Measurements from ENCODE around the gene TRIML1. TPM values are rescaled to one million over a fixed set of nuclear protein-coding genes. Genes with fewer than 3 reads are reported as not detected.

TRIML1 gene
- polyA plus RNA-seq, 1 donor from 2014 or later: not detected

DNA sequence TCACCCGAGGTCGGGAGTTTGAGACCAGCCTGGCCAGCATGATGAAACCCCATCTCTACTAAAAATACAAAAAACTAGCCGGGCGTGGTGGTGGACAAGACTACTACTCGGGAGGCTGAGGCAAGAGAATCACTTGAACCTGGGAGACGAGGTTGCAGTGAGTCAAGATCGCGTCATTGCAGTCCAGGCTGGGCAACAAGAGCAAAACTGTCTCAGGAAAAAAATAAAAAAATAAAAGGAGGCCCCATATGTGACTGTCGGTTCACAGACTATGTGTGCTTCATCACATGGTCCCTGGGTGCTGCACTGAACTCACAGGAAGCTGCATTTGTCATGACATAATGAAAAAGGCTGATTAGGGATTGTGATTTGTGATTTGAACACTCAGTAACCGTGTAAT is 6.4 kb downstream of the TRIML1 start:
- no peak overlapping the region for H3K4me3 ChIP-seq (ENCODE audit: low read length)
- H3K27me3 ChIP-seq (ENCODE audit: insufficient read depth, low read depth, low read length): no peaks in the 10 kb centered on the region
- no peaks in the 10 kb centered on the region for H3F3A ChIP-seq (ENCODE audit: insufficient read depth, low read length, poor library complexity, severe bottlenecking)
- H4K20me1 ChIP-seq (ENCODE audit: insufficient read depth): no peaks in the 10 kb centered on the region
- no peak overlapping the region for H2AFZ ChIP-seq (ENCODE audit: low read depth, low read length)
- H3K27ac ChIP-seq (ENCODE audit: low read length): no peak overlapping the region
- no peaks in the 10 kb centered on the region for H3K79me2 ChIP-seq (replicated peaks; ENCODE audit: insufficient read depth, low read length)
- H3K36me3 ChIP-seq (ENCODE audit: insufficient read depth, low read length): no peaks in the 10 kb centered on the region
- H3K9me3 ChIP-seq (ENCODE audit: low read length): no peaks in the 10 kb centered on the region
- TF ChIP-seq POLR2AphosphoS5 (IDR thresholded peaks at IDR 0.05) (no peak), SMC3 (conservative IDR thresholded peaks at IDR 0.05; ENCODE audit: poor library complexity) (no peak), EZH2 (IDR thresholded peaks at IDR 0.05; ENCODE audit: borderline replicate concordance, insufficient read depth, low read length, poor library complexity, severe bottlenecking) (no peak), RAD21 (conservative IDR thresholded peaks at IDR 0.05) (no peak), MXI1 (conservative IDR thresholded peaks at IDR 0.05; ENCODE audit: poor library complexity, severe bottlenecking) (no peak), TAF1 (IDR thresholded peaks at IDR 0.05; ENCODE audit: low read depth) (no peak), EP300 (conservative IDR thresholded peaks at IDR 0.05; ENCODE audit: poor library complexity, severe bottlenecking) (no peak)
- TF ChIP-seq, protein P1, sequence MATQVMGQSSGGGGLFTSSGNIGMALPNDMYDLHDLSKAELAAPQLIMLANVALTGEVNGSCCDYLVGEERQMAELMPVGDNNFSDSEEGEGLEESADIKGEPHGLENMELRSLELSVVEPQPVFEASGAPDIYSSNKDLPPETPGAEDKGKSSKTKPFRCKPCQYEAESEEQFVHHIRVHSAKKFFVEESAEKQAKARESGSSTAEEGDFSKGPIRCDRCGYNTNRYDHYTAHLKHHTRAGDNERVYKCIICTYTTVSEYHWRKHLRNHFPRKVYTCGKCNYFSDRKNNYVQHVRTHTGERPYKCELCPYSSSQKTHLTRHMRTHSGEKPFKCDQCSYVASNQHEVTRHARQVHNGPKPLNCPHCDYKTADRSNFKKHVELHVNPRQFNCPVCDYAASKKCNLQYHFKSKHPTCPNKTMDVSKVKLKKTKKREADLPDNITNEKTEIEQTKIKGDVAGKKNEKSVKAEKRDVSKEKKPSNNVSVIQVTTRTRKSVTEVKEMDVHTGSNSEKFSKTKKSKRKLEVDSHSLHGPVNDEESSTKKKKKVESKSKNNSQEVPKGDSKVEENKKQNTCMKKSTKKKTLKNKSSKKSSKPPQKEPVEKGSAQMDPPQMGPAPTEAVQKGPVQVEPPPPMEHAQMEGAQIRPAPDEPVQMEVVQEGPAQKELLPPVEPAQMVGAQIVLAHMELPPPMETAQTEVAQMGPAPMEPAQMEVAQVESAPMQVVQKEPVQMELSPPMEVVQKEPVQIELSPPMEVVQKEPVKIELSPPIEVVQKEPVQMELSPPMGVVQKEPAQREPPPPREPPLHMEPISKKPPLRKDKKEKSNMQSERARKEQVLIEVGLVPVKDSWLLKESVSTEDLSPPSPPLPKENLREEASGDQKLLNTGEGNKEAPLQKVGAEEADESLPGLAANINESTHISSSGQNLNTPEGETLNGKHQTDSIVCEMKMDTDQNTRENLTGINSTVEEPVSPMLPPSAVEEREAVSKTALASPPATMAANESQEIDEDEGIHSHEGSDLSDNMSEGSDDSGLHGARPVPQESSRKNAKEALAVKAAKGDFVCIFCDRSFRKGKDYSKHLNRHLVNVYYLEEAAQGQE (IDR thresholded peaks at IDR 0.05; ENCODE audit: borderline replicate concordance): no peak
- H3K4me2 ChIP-seq (ENCODE audit: low read length): no peak overlapping the region
- H3K9me2 ChIP-seq (ENCODE audit: insufficient read depth, low read length): no peaks in the 10 kb centered on the region
- H3K9ac ChIP-seq (ENCODE audit: low read length): no peak overlapping the region

DNA sequence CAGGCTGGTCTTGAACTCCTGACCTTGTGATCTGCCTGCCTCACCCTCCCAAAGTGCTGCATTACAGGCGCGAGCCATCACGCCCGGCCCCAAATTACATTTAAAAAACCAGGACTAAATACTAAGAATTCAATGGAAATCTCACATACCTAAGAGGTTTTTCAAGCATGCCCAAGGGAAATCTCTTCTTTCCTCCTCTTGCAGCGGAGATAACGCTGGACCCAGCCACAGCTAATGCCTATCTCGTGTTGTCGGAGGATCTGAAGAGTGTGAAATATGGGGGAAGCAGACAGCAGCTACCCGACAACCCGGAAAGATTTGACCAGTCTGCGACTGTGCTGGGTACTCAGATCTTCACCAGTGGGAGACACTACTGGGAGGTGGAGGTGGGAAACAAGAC is 7.4 kb downstream of the TRIML1 start:
- Histone ChIP-seq H3K27me3 (ENCODE audit: insufficient read depth, low read depth, low read length) (no peaks in the 10 kb centered on the region), H3K9me3 (ENCODE audit: low read length) (no peaks in the 10 kb centered on the region), H3K4me3 (ENCODE audit: low read length) (no peak overlapping the region), H3K27ac (ENCODE audit: low read length) (no peak overlapping the region), H3F3A (ENCODE audit: insufficient read depth, low read length, poor library complexity, severe bottlenecking) (no peaks in the 10 kb centered on the region), H3K36me3 (ENCODE audit: insufficient read depth, low read length) (no peaks in the 10 kb centered on the region), H3K9ac (ENCODE audit: low read length) (no peak overlapping the region), H3K79me2 (replicated peaks; ENCODE audit: insufficient read depth, low read length) (no peaks in the 10 kb centered on the region), H2AFZ (ENCODE audit: low read depth, low read length) (no peak overlapping the region), H3K9me2 (ENCODE audit: insufficient read depth, low read length) (no peaks in the 10 kb centered on the region), H3K4me2 (ENCODE audit: low read length) (no peak overlapping the region), H4K20me1 (ENCODE audit: insufficient read depth) (no peaks in the 10 kb centered on the region)
- TF ChIP-seq RAD21 (conservative IDR thresholded peaks at IDR 0.05) (no peak), TAF1 (IDR thresholded peaks at IDR 0.05; ENCODE audit: low read depth) (no peak), MXI1 (conservative IDR thresholded peaks at IDR 0.05; ENCODE audit: poor library complexity, severe bottlenecking) (no peak), EP300 (conservative IDR thresholded peaks at IDR 0.05; ENCODE audit: poor library complexity, severe bottlenecking) (no peak), EZH2 (IDR thresholded peaks at IDR 0.05; ENCODE audit: borderline replicate concordance, insufficient read depth, low read length, poor library complexity, severe bottlenecking) (no peak), SMC3 (conservative IDR thresholded peaks at IDR 0.05; ENCODE audit: poor library complexity) (no peak), POLR2AphosphoS5 (IDR thresholded peaks at IDR 0.05) (no peak)
- TF ChIP-seq, protein P1 (IDR thresholded peaks at IDR 0.05; ENCODE audit: borderline replicate concordance): no peak
- TF ChIP-seq, protein P2, sequence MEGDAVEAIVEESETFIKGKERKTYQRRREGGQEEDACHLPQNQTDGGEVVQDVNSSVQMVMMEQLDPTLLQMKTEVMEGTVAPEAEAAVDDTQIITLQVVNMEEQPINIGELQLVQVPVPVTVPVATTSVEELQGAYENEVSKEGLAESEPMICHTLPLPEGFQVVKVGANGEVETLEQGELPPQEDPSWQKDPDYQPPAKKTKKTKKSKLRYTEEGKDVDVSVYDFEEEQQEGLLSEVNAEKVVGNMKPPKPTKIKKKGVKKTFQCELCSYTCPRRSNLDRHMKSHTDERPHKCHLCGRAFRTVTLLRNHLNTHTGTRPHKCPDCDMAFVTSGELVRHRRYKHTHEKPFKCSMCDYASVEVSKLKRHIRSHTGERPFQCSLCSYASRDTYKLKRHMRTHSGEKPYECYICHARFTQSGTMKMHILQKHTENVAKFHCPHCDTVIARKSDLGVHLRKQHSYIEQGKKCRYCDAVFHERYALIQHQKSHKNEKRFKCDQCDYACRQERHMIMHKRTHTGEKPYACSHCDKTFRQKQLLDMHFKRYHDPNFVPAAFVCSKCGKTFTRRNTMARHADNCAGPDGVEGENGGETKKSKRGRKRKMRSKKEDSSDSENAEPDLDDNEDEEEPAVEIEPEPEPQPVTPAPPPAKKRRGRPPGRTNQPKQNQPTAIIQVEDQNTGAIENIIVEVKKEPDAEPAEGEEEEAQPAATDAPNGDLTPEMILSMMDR (IDR thresholded peaks at IDR 0.05; ENCODE audit: poor library complexity, severe bottlenecking): no peak

Measured in neural cell (in vitro differentiated cells).